Activated naive CD4-positive, alpha-beta T cell treated with anti-CD3 and anti-CD28 coated beads, Interleukin-2, amount 50 U/mL, for 24 hours (primary cell): ENCODE results near the gene ITPR1.

Source experiments
- H3K27ac Mint-ChIP-seq: one replicate; pipeline ENCODE4 v1.8.0; 2021; ENCODE audit warnings: mild to moderate bottlenecking, mixed read lengths
- H3K27me3 Mint-ChIP-seq: one replicate; pipeline ENCODE4 v1.8.0; 2021; ENCODE audit warnings: mixed read lengths
- H3K36me3 Mint-ChIP-seq: one replicate; pipeline ENCODE4 v1.8.0; 2021; ENCODE audit warnings: mixed read lengths
- H3K4me1 Mint-ChIP-seq: one replicate; pipeline ENCODE4 v1.8.0; 2021; ENCODE audit warnings: mixed read lengths
- H3K4me3 Mint-ChIP-seq: one replicate; pipeline ENCODE4 v1.8.0; 2021; ENCODE audit warnings: mild to moderate bottlenecking, mixed read lengths
- H3K9me3 Mint-ChIP-seq: one replicate; pipeline ENCODE4 v1.8.0; 2021; ENCODE audit warnings: mixed read lengths

ITPR1 gene

GRCh38 chr3:4829031-4829394, 335.9 kb downstream of the ITPR1 start:
- Mint-ChIP-seq H3K27ac (peak overlapping the region; percentile 87), H3K4me3 (peak overlapping the region; percentile 73), H3K36me3 (peaks cover 11% of the 10 kb centered on the region), H3K27me3 (no peaks in the 10 kb centered on the region), H3K9me3 (peaks cover 5% of the 10 kb centered on the region), H3K4me1 (peaks cover 94% of the 10 kb centered on the region)

DNA sequence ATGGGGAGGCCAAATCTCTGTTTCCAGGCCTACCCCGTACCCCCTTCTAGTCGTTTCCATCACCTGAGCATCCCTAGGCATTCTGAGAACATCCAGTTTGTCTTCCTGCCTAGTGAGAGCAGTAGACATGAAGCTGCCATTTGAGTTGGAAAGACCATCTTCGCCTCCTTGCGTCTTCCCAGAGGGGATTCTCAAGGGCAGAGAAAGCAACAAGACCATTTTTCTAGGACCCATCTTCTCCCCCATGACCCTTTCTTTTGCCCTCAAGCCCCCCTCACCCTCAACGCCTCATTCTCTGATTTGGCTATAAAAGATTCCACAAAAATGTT, 337.4 kb downstream of the ITPR1 start:
- Mint-ChIP-seq H3K4me3 (peak overlapping the region; percentile 93), H3K27me3 (no peaks in the 10 kb centered on the region), H3K9me3 (peaks cover 5% of the 10 kb centered on the region), H3K36me3 (peaks cover 8% of the 10 kb centered on the region), H3K4me1 (peaks cover 94% of the 10 kb centered on the region), H3K27ac (peak overlapping the region; percentile 100)

GRCh38 chr3:4831580-4831950, 338.4 kb downstream of the ITPR1 start:
- H3K4me3 Mint-ChIP-seq, result peak overlapping the region; percentile 93
- peaks cover 94% of the 10 kb centered on the region for H3K4me1 Mint-ChIP-seq
- H3K9me3 Mint-ChIP-seq, result peaks cover 5% of the 10 kb centered on the region
- H3K27me3 Mint-ChIP-seq, result no peaks in the 10 kb centered on the region
- peak overlapping the region; percentile 100 for H3K27ac Mint-ChIP-seq
- peaks cover 10% of the 10 kb centered on the region for H3K36me3 Mint-ChIP-seq

DNA sequence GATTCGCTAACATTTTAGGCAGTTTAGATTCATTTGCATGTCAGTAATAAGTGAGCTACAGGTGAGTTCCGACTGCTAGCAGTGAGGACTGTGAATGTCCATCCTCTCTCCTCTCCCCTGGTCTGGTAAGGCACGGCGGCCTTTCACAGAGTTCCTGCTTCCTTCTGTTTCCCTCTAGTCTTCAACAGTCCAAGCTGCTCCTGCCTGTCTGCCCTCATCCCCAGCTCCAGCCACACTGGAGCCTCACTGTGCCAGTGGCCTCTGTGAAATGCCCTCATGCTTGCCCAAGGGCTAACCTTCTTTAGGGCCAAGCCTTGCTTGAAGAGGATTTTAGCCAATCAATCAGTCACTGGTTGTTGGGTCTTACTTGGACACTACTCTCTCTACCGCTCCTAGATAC, 340.3 kb downstream of the ITPR1 start:
- peaks cover 90% of the 10 kb centered on the region for H3K4me1 Mint-ChIP-seq
- peaks cover 17% of the 10 kb centered on the region for H3K36me3 Mint-ChIP-seq
- H3K27me3 Mint-ChIP-seq, result no peaks in the 10 kb centered on the region
- peak overlapping the region; percentile 73 for H3K27ac Mint-ChIP-seq
- peak overlapping the region; percentile 17 for H3K4me3 Mint-ChIP-seq
- peaks cover 5% of the 10 kb centered on the region for H3K9me3 Mint-ChIP-seq

DNA sequence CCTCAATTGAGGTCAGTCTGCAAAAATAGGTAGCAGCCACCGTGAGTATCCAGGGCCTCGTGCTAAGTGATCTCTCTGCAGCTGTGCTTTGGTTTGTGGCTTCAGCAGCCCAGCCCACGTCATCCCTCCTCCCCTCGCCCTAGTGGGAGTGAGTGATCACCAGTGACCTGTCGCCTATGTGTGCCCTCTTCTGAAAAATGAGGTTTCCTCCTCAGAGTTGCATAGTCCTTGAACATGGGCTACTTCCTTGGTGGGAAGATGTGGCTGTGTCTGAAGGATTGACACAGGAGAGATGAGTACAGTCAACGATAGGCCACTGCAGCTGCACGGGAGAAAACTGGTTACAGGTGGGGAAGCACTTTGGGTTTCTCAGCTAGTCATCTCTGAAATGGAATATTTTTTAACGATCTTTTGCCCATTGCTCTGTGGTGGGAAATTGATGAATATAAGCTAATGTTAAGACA, 341.3 kb downstream of the ITPR1 start:
- Mint-ChIP-seq H3K27ac (peak overlapping the region; percentile 89), H3K36me3 (peaks cover 18% of the 10 kb centered on the region), H3K4me1 (peaks cover 85% of the 10 kb centered on the region), H3K9me3 (peaks cover 5% of the 10 kb centered on the region), H3K4me3 (peak overlapping the region; percentile 40), H3K27me3 (no peaks in the 10 kb centered on the region)

DNA sequence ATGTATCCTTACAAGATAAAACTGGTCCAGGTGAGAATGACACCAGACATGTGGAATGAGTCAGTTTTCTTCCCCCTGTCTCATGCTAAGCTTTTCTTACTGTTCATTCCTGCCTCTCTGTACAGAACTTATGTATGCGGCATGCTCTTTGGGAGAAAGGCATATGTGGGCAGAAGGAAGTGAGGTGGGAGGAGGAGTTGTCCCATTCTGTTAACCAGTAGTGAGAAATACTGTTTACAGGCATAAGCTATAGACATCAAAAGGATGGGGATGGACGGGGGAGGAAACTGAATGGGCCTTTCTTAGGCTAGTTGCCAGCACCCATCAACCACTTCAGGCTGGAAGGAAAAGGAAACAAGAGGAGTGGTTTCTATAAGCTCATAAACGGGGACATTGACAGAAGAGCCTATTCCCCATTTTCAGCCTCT, 342.5 kb downstream of the ITPR1 start:
- Mint-ChIP-seq H3K4me3 (peak overlapping the region; percentile 47), H3K4me1 (peaks cover 84% of the 10 kb centered on the region), H3K36me3 (peaks cover 16% of the 10 kb centered on the region), H3K9me3 (peaks cover 3% of the 10 kb centered on the region), H3K27me3 (no peaks in the 10 kb centered on the region), H3K27ac (peak overlapping the region; percentile 81)

DNA sequence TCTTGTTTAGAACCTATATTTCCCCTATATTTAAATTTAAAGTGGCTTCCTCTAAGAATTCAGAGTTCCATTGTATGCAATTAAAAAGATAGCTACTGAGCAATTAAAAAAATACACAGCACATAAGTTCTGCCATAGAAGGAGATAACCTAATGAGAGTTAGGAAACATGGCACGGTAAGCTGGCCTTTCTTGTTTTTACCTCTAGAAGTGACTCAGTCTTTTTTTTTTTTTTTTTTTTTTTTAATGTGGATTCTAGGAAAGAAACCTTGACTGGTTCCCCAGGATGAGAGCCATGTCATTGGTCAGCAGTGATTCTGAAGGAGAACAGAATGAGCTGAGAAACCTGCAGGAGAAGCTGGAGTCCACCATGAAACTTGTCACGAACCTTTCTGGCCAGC, 343.4 kb downstream of the ITPR1 start:
- peaks cover 84% of the 10 kb centered on the region for H3K4me1 Mint-ChIP-seq
- peaks cover 13% of the 10 kb centered on the region for H3K36me3 Mint-ChIP-seq

GRCh38 chr3:4837374-4837930, 344.3 kb downstream of the ITPR1 start:
- no peak overlapping the region for H3K4me3 Mint-ChIP-seq
- peaks cover under 1% of the 10 kb centered on the region for H3K9me3 Mint-ChIP-seq

More for the DNA sequence above, 343.4 kb downstream of the ITPR1 start:
- Mint-ChIP-seq H3K9me3 (no peaks in the 10 kb centered on the region), H3K27ac (no peak overlapping the region), H3K4me3 (no peak overlapping the region), H3K27me3 (no peaks in the 10 kb centered on the region)

DNA sequence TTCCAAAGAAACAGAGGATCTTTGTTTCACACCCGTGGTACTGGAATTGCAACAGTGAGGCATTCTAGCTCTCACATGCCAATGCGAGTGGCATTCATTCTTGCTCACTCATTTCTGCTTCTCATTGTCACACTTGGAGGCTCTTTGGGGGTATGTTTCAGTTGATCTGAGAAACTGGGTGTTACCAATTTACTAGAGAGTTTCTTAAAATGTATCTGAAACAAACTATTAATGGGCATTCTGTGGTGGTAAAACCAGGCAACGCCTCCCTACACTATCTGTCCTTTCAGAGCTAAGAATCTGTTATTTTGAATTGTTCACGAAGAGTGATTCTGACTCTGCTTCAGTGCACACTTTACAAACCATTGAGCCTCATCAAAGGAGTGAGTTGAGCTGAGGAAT, 345.5 kb downstream of the ITPR1 start:
- Mint-ChIP-seq H3K27ac (no peak overlapping the region), H3K9me3 (peaks cover 9% of the 10 kb centered on the region), H3K4me3 (no peak overlapping the region), H3K27me3 (no peaks in the 10 kb centered on the region), H3K4me1 (peaks cover 85% of the 10 kb centered on the region), H3K36me3 (peaks cover 24% of the 10 kb centered on the region)

More at GRCh38 chr3:4837374-4837930, 344.3 kb downstream of the ITPR1 start:
- Mint-ChIP-seq H3K27me3 (no peaks in the 10 kb centered on the region), H3K27ac (no peak overlapping the region), H3K36me3 (peaks cover 14% of the 10 kb centered on the region), H3K4me1 (peaks cover 84% of the 10 kb centered on the region)

DNA sequence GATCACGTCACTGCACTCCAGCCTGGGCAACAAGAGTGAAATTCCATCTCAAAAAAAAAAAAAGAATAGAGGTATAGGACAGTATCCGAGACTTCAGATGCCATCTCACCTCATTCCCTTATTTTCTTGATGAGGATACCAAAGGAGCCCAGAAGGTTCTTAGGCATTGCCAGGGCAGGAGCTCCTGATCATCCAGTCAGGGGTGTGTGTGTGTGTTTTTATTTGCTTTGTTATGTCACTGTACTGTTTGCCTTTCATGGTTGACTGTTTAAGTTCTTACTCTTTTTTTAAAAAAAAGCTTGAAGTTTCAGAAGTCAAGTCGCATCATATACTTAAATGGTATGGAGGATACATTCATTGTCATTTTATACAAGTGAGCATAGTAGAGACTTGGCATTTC, 346.1 kb downstream of the ITPR1 start:
- Mint-ChIP-seq H3K27ac (no peak overlapping the region), H3K36me3 (peaks cover 26% of the 10 kb centered on the region), H3K9me3 (peaks cover 11% of the 10 kb centered on the region), H3K4me1 (peaks cover 82% of the 10 kb centered on the region), H3K27me3 (no peaks in the 10 kb centered on the region), H3K4me3 (no peak overlapping the region)

DNA sequence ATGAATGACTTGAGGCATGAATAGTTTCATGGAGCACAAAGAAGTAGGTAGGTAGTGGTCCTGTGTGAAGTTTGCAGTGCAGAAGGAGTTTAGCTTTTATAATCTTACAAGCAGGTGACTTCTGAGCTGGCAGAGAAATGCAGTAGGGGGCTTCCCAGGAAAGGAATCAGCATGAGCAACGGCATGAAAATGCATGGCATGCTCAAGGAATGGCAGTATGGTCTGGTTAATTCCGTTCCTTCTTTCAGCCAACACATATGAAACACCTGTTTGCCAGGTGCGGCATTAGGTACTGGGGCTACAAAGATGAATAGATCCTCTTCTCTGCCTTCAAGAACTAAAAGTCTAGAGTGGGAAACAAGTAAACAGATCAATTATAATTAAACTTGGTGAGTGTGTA, 348.1 kb downstream of the ITPR1 start:
- Mint-ChIP-seq H3K4me1 (peaks cover 80% of the 10 kb centered on the region), H3K9me3 (peaks cover 11% of the 10 kb centered on the region), H3K36me3 (peaks cover 28% of the 10 kb centered on the region), H3K27me3 (no peaks in the 10 kb centered on the region), H3K27ac (peak overlapping the region; percentile 85), H3K4me3 (no peak overlapping the region)

GRCh38 chr3:4841776-4842440, 348.8 kb downstream of the ITPR1 start:
- Mint-ChIP-seq H3K4me3 (peak overlapping the region; percentile 39), H3K36me3 (peaks cover 27% of the 10 kb centered on the region), H3K27me3 (no peaks in the 10 kb centered on the region), H3K4me1 (peaks cover 82% of the 10 kb centered on the region), H3K9me3 (peaks cover 11% of the 10 kb centered on the region), H3K27ac (peak overlapping the region; percentile 85)

DNA sequence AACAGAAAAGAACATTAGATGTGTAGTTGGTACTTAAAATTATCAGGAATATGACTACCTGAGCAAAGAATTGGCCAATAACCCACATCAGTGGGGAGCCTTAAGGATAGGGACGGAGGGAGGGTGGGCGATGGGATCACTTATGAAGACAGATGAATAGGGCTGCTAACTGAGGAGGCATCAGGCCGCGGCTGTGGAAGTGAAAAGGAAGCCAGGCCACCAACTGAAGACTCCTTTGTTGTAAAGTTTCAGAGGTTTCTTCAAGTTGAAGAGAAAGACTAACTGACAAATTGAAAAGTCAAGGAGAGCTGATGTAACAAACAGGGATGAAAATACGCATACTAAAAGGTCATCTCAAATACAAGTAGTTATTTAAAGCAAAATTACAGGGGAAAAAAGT, 350.5 kb downstream of the ITPR1 start:
- Mint-ChIP-seq H3K4me1 (peaks cover 85% of the 10 kb centered on the region), H3K4me3 (peak overlapping the region; percentile 24), H3K27ac (peak overlapping the region; percentile 87), H3K9me3 (peaks cover 11% of the 10 kb centered on the region), H3K36me3 (peaks cover 26% of the 10 kb centered on the region), H3K27me3 (no peaks in the 10 kb centered on the region)

GRCh38 chr3:4845882-4846281, 352.7 kb downstream of the ITPR1 start:
- peaks cover 26% of the 10 kb centered on the region for H3K36me3 Mint-ChIP-seq
- no peaks in the 10 kb centered on the region for H3K27me3 Mint-ChIP-seq
- peaks cover 94% of the 10 kb centered on the region for H3K4me1 Mint-ChIP-seq
- peak overlapping the region; percentile 53 for H3K4me3 Mint-ChIP-seq
- peaks cover 11% of the 10 kb centered on the region for H3K9me3 Mint-ChIP-seq
- peak overlapping the region; percentile 94 for H3K27ac Mint-ChIP-seq

- H3K27ac Mint-ChIP-seq, result peak overlapping the region; percentile 53
- H3K27me3 Mint-ChIP-seq, result no peaks in the 10 kb centered on the region
- peaks cover 11% of the 10 kb centered on the region for H3K9me3 Mint-ChIP-seq
- peaks cover 94% of the 10 kb centered on the region for H3K4me1 Mint-ChIP-seq
- H3K36me3 Mint-ChIP-seq, result peaks cover 26% of the 10 kb centered on the region
- H3K4me3 Mint-ChIP-seq, result peak overlapping the region; percentile 15
Measured at GRCh38 chr3:4846543-4846942, 353.4 kb downstream of the ITPR1 start.

DNA sequence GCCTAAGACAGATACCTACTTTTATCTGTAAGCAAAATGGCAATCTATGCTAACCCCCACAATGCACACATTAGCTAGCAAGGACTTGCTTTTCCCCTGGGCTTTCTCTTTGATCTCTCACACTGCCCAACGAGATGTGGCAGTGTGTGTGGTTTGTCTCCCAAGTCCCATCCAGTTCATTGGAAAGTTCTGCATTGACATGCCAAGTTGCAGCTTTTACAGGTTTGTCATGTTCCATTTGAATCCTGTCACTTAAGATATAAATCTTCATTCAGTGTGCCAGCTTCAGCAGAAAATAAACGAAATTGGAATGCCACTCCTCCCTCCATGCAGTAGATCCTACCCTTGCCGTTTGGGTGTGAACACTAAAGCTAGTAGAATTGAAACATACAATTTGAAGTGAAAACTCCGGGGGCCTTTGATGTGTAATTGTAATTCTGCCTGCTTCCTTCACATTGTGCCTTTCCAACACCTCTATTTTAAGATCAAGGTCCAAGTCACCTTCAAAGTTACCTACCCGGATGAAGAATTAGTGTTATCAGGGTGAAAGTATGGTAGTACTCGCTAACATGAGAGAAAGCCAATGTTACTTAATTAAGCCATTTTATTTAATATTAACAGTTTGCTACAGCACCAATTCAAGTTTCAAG, 355.2 kb downstream of the ITPR1 start:
- peak overlapping the region; percentile 74 for H3K4me3 Mint-ChIP-seq
- H3K36me3 Mint-ChIP-seq, result peaks cover 19% of the 10 kb centered on the region
- peak overlapping the region; percentile 93 for H3K27ac Mint-ChIP-seq
- peaks cover 5% of the 10 kb centered on the region for H3K9me3 Mint-ChIP-seq
- H3K27me3 Mint-ChIP-seq, result no peaks in the 10 kb centered on the region
- H3K4me1 Mint-ChIP-seq, result peaks cover 90% of the 10 kb centered on the region
